HG02870 (cell line): ENCODE measurements around the gene ZNF296.

ENCODE experiments used
- ATAC-seq: cut with Tn5 transposase; IDR thresholded peaks from one replicate; pipeline ENCODE4 v1.9.1; 2021; ENCODE audit warnings: mild to moderate bottlenecking, moderate library complexity; ENCODE audit not compliant: unreplicated experiment

Gene ZNF296

DNA sequence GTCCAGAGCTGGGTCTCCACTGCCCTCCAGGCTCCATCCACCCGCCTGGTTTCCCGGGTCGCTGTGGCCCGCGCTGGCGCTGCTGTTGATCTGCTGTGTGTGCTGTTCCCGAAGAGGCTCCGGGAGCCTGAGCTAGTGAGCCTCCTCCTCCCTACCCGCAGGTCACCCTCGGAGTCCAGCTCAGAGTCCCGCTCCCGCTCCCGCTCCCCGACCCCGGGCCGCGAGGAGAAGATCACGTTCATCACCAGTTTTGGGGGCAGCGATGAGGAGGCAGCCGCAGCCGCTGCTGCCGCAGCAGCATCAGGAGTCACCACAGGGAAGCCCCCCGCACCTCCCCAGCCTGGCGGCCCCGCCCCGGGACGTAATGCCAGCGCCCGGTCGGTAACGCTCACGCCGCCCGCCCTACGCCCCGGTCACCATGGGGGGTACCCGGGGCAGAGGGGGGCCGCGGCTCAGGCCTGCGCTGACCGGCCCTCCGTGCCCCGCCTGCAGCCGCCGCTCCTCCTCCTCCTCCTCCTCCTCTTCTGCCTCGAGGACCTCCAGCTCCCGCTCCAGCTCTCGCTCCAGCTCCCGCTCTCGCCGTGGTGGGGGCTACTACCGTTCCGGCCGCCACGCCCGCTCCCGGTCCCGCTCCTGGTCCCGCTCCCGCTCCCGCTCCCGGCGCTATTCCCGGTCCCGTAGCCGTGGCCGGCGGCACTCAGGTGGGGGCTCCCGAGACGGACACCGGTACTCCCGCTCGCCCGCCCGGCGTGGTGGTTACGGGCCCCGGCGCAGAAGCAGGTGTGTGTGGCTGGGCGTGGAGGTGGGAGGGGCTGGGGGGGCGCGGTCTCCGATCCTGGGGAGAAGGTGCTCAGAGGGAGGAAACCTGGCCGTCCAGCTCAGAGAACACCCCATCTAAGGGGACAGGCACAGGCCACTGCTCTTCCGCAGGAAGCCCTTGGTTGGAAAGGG, 12.2 kb downstream of the ZNF296 start:
- no peak for ATAC-seq

DNA sequence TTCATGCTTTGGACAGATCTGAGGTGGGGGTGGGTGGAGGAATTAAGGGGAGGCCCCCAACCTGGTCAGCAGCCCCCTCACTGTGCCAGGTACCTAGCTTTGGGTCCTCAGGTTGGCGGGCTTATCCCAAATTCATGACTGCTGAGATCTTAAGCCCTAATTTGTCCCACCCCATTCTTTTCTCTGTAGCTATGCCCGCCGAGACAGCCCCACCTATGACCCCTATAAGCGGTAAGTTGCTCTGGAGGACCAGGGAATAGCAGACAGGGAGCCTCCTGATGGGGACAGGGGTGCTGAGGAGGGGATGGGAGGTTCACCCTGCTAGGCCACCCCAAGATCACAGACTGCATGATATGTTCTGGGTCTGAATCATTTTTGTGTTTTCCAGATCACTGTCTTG, 14.3 kb downstream of the ZNF296 start:
- no peak for ATAC-seq

DNA sequence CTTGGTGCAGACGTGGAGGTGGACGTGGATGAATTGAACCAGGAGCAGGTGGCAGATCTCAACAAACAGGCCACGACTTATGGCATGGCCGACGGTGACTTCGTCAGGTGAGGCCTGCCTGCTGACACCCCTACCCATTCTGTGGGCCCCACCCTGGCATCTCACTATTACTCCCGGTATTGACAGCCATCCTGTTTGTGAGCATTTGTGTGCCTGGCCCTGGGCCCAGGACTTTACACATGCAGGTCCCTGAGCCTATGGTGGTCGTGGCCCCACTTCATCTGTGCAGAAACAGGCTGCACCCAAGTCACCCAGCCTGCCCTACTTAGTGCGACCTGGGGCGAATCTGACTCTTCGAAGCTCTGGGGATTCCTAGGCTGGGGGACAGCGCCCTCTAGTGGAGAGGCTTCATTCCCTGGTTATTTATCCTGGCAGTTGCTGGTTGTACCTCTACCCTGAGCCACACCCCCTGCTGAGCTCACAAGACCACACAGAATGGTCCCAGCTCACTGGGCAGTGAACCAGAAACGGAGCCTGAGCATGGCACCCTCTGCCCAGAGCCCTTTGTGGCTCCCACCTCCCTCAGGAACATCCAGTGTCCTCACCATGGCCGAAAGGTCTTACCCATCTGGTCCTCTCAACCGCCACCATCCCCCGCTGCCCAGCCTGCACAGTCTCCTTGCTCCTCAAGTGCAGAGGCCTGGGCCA, 16.9 kb downstream of the ZNF296 start:
- ATAC-seq, result no peak

DNA sequence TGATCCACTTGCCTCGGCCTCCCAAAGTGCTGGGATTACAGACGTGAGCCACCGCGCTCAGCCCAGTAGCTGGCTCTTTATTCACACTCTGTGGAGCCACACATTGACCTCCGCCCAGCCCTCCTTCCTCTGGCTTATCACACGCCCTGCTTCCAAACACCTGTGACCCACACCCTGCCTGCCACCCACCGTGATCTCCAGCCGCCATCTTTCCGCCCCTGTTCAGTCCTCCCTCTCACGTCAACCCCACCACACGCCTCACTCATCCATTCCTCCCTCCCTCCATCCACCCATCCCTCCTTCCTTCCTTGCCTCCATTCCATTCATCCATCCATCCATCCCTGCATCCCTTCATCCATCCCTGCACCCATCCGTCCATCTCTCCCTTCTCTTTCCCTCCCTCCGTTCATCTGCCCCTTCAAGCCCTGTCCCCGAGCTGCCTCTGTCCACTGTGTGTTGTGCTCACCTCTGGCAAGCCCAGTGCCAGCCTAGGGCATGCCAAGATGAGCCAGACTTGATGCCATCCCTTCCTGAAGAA, 17.6 kb downstream of the ZNF296 start:
- no peak for ATAC-seq

DNA sequence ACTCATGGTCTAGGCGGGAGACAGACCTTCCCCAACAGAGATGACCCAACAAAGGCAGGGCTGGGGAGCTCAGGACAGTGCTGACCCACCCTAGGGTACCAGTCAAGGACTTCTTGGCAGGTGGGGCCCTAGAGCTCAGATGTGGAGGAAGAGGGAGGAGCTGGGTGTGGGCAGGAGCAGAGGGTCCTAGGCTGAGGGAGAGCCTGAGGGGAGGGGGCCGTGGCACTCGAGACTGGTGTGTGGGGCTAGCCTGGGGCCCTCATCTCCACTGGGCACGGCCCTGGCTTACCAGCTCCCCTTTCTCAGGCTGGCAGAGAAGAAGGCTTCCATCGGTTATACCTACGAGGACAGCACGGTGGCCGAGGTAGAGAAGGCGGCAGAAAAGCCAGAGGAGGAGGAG, 18.8 kb downstream of the ZNF296 start:
- ATAC-seq, result no peak

DNA sequence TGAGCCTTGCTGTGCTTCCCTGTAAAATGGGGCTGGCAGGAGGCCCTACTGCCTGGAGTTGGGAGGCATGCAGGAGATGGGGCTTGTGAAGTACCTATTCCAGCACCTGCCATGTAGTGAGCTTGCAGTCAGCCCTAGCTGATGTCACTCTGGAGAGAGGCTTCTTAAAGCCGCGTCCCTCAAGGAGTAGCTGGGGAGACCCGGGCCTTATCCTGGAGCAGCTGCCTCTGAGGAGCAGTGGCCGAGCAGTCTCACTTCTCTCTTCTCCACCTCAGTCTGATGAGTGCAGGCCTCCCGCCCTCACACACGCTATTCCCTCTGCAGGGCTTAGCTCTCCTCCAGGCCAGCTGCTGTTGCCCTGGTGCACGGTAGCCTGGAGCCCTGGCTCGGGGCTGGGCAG, 19.4 kb downstream of the ZNF296 start:
- no peak for ATAC-seq

DNA sequence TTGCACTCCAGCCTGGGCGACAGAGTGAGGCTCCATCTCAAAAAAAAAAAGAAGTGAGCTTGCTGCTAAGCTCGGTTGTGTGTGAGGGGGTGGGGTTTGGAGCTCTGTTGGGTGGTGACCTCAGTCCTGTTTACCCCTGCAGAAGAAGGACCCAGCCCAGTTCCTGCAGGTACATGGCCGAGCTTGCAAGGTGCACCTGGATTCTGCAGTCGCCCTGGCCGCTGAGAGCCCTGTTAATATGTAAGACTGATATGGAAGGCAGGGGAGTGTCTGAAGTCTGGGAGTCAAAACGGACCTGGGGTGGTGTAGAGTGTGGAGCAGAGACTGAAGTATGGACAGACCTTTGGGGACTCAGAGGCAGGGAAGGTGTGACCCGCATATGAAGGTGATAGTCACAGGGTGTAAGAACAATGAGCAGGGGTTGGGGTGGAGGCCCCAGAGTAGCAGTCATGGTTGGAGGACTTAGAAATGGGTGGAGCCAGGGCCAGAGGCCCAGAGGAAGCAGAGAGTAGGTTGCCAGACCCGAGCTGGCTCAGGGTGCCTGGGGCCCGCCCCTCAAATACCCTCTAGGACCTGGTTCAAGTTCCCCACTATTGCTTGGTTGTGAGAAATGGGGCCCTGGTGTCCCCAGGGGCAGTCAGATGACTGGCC, 24.2 kb downstream of the ZNF296 start:
- ATAC-seq, result no peak

DNA sequence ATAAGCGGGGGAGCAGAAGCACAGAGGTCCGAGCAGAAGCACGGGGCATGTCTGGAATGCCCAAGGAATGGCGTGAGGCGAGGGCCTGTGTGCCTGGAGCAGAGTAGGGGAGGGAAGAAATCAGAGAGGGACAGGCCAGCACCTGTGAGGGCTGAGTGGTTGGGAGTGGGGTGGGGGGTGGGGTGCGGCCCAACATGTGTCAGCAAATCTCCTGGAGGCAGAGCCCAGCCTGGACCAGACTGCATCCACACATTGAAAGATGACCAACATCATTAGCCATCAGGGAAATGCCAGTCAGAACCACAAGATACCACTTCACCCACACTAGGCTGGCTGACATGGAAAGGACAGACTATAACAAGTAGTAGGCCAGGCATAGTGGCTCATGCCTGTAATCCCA, 26.2 kb downstream of the ZNF296 start:
- ATAC-seq, result no peak

DNA sequence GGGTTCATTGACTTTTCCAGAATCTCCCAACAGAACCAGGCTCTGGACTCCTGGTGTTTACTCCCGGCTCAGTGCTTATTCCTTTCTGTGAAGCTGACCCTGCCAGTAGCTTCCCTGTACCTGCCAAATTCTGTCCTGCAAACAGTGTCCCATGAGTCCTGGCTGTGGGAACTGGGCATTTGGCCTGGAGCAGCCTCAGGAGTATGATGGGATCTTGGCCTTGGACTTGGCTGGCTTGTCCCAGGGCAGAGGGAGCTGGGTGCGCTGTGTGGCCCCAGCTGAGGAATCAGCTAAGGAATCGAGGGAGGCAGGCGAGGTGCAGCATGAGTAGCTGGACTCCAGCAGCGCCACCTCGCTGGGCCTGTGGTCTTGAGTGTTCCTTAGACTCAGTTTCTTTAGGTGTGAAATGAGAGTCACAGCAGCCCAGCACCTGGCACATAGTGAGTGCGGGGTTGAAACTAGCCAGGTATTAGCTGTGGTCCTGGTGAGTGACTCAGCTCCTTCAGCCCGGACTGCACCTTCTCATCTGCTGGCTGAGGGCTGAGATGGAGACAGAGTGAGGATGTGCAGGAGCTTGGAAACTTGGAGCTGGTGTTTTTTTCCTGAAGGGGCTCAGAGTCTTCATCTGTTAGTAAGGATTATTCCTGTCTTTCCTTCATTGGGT, 27.1 kb downstream of the ZNF296 start:
- no peak for ATAC-seq

DNA sequence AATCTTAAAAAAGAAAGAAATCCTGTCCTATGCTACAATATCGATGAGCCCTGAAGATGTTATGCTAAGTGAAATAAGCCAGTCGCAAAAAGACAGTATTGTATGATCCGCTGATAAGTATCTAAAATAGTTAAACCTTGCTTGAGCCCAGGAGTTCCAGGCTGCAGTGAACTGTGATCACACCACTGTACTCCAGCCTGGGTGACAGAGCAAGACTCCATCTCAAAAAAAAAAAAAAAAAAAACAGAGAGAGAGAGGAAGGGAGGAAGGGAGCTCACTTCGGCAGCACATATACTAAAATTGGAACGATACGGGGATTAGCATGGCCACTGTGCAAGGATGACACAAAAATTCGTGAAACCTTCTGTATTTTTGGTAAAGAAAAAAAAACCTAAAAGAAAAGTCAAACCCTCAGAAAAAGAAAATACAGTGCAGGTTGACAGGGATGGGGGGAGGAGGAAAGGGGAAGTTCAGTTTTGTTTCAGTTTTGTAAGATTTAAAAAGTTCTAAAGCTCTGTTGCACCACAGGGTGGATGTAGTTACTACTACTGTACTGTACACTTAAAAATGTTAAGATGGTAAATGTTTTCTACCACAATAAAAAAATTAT, 29.0 kb downstream of the ZNF296 start:
- ATAC-seq, result no peak

DNA sequence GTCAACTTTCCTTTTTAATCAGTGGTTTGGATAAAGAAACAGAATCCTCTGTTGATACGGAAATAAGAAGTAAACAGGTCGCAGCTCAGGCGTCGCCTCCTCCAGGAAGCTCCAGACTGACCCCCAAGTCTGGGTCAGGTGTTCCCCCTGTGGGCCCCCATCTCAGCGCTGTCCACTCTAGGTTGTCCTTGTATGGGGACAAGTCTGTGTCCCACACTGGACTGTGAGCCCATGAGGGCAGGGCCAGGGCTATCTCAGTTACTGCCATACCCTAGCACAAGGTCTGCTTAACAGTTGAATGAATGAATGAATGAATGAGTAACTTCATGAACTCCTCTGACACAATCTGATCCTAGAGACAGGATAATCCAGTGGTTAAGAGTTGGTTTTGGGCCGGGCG, 29.9 kb downstream of the ZNF296 start:
- ATAC-seq, result no peak

DNA sequence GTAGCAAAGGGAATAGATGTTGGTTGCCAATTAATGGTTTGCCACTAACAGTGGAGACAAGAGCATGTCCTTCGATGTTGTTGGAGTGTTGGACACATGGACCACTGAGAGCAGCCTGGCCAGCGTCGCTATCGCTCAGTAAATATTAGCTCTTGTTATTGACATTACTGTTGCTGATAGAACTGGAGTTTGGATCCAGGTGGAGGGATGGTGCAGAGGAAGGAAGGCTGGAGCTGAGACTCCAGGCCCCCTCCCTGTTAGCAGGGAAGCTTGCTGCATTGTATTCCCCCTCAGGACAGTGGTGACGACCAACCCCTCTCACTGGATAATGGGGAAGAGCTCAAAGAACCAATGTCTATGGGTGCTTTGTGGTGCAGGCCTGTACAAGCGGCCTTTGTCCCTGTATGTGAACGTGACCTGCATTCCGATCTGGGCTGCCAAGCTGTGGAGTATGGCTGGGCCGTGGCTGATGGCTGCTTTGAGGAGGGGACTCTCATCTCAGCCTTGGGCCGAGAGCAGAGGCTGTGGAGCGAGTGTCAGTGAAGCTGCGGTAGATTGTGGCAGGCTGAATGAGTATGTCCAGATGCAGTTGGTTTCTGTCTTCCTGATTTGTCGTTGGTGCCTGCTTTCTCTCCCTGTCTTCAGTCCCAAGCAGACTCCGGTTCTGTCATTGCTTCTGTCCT, 30.5 kb downstream of the ZNF296 start:
- no peak for ATAC-seq

DNA sequence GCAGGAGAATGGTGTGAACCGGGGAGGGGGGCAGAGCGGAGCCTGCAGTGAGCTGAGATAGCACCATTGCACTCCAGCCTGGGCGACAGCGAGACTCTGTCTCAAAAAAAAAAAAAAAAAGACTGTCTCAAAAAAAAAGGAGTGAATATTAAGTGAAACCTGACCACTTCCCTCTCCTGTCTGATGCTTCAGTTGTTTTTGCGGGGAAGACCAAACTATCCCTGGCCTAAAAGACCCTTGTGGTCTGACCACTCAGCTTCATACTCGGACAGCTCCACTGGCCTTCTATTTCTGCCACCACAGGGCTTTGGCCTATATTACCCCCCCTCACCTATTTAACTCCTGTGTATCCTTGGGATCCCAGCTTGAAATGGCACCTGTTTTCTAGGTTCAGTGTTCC, 35.2 kb downstream of the ZNF296 start:
- no peak for ATAC-seq

DNA sequence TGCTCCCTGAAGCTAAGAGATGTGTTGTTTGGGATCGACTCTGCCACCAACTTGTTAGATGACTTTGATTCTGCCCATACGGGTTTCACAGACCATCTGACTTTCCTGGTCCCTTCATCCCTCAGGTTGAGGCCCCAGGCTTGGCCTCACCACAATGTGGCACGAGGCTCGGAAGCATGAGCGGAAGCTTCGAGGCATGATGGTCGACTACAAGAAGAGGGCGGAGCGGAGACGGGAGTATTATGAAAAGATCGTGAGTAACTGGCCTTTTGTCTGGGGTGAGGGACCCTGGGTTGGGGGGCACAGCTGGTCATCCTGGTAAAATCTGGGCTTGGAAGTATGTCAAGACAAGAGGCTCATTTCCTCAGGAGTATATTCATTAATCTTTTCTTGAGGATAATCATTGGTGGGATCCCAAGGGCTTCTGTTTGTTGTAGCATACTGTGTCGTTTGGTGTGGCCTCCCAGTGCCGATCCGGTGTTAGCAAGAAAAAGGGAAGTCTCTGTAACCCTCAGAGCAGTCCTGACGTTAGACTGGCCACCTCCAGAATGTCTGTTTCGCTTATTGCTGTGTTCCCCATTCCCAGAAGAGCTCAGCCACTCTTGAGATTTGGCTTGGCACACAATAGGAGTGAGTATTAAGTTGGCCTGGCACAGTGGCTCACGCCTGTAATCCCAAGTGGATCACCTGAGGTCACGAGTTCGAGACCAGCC, 36.1 kb downstream of the ZNF296 start:
- ATAC-seq, result no peak

DNA sequence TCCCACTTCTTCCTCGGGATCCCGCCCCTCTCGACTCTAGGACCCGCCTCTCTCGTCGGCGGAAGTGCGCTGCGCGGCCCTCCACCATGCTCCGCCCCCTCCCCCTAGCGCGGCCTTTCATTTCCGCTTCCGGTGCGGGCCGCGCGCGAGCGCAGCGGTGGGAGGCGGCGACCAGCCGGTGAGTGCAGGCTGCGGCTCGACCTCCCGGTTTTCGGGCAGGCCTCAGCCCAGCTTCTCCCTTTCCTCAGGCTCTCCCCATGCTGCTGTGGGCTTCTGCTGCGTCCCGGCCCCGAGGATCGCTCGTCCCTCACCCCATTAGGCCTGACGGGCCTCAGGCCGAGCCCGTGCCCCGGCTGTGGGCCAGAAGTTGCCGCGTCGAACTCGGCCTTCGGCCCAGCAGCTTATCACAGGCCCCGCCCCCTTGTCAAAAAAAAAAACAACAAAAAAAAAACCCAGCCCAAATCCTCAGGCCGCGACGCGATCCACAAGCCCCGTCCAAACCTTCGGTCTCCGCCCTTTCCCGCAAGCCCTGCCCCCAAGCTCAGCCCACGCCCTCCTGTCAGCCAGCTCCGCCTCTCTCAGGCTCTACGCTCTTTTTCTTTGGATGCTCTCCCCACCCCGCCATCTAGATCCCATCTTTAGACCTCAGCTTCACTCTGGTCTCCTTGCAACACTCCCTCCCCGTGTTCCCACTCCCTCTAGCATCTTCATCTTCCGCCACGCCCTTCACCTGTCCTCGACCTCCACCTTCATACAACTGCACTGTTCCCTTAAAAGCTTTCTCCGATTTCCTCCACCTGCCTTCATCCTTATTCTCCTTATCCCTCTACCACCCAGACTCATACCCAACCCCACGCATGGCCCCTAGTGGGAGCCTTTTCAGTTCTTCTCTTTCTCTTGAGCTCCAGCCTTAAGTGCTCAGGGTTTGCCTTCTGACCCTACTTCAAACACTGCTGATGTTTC, 37.1 kb downstream of the ZNF296 start, which contains the start of gene CLASRP:
CLASRP (plus strand) TSS at position 115 of the 963 bp plus-strand sequence. CDS start 1,168 bp downstream, outside the sequence.
- ATAC-seq, result peak; percentile 80

DNA sequence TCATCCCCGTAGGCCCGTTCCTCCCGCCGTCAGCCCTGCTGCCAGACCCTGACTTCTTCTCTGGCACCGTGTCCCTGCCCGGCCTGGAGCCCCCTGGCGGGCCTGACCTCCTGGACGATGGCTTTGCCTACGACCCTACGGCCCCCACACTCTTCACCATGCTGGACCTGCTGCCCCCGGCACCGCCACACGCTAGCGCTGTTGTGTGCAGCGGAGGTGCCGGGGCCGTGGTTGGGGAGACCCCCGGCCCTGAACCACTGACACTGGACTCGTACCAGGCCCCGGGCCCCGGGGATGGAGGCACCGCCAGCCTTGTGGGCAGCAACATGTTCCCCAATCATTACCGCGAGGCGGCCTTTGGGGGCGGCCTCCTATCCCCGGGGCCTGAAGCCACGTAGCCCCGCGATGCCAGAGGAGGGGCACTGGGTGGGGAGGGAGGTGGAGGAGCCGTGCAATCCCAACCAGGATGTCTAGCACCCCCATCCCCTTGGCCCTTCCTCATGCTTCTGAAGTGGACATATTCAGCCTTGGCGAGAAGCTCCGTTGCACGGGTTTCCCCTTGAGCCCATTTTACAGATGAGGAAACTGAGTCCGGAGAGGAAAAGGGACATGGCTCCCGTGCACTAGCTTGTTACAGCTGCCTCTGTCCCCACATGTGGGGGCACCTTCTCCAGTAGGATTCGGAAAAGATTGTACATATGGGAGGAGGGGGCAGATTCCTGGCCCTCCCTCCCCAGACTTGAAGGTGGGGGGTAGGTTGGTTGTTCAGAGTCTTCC, 38.7 kb downstream of the ZNF296 start:
- no peak for ATAC-seq

DNA sequence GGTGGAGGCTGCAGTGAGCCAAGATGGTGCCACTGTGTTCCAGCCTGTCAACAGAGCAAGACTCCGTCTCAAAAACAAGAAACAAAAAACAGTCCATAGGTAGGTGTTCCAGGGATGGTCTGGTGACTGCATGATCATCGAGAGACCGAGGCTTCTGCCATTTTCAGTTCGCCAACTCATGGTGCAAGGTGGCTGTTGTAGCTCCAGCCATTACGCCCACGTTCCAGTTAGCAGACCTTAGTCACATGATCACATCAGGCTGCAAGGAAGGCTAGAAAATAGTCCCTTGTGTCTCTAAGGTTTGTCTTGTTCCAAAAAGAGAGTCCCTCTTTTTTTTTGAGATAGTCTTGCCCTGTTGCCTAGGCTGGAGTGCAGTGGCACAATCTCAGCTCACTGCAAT, 40.5 kb downstream of the ZNF296 start:
- ATAC-seq, result no peak
